HepG2 (cell line): ENCODE data around the gene MRFAP1L1. TPM values are rescaled to one million over a fixed set of nuclear protein-coding genes. Genes with fewer than 3 reads are reported as not detected.

Source experiments
- AKNA ChIP-seq: sonication (generic); formaldehyde crosslinking; IDR thresholded peaks from 2 replicates; pipeline ENCODE4 v1.4.0; 2020; ENCODE audit warnings: missing genetic modification reagents, borderline replicate concordance
- GABPB1 ChIP-seq: IDR thresholded peaks from 2 replicates; pipeline ENCODE4 v1.6.1; 2016; ENCODE audit warnings: mild to moderate bottlenecking, missing genetic modification reagents, moderate library complexity, missing compliant biosample characterization
- KLF15 ChIP-seq: sonication (generic); formaldehyde crosslinking; IDR thresholded peaks from 2 replicates; pipeline ENCODE4 v1.8.1; 2023; ENCODE audit warnings: borderline replicate concordance, mild to moderate bottlenecking, inconsistent platforms, missing genetic modification reagents, mixed read lengths
- NCOA2 ChIP-seq: sonication (generic); formaldehyde crosslinking; IDR thresholded peaks from 2 replicates; pipeline ENCODE4 v1.8.0; 2022; ENCODE audit warnings: inconsistent platforms
- PRDM10 ChIP-seq: sonication (generic); formaldehyde crosslinking; IDR thresholded peaks from 2 replicates; pipeline ENCODE4 v1.4.0; 2020; ENCODE audit warnings: low read depth, missing genetic modification reagents
- RXRA ChIP-seq: sonication (generic); formaldehyde crosslinking; IDR thresholded peaks from 2 replicates; pipeline ENCODE4 v1.5.1; 2020; ENCODE audit warnings: missing genetic modification reagents
- THAP11 ChIP-seq: IDR thresholded peaks from 2 replicates; pipeline ENCODE4 v1.6.1; 2016; ENCODE audit warnings: missing biosample characterization, missing genetic modification reagents
- TMF1 ChIP-seq: sonication (generic); formaldehyde crosslinking; IDR thresholded peaks from 2 replicates; pipeline ENCODE4 v1.8.1; 2022; ENCODE audit warnings: low read depth, missing genetic modification reagents
- ZBTB1 ChIP-seq: sonication (generic); formaldehyde crosslinking; IDR thresholded peaks from 2 replicates; pipeline ENCODE4 v1.4.0; 2020; ENCODE audit warnings: missing genetic modification reagents, borderline replicate concordance
- ZFX ChIP-seq: sonication (generic); formaldehyde crosslinking; IDR thresholded peaks from 2 replicates; pipeline ENCODE4 v1.4.0; 2020; ENCODE audit warnings: mild to moderate bottlenecking, low read depth, missing genetic modification reagents, moderate library complexity
- ZIK1 ChIP-seq: sonication (generic); formaldehyde crosslinking; IDR thresholded peaks from 2 replicates; pipeline ENCODE4 v1.5.0; 2020; ENCODE audit warnings: mild to moderate bottlenecking, low read depth, missing genetic modification reagents, borderline replicate concordance
- ZKSCAN5 ChIP-seq: sonication (generic); formaldehyde crosslinking; IDR thresholded peaks from 2 replicates; pipeline ENCODE4 v1.5.1; 2020; ENCODE audit warnings: mild to moderate bottlenecking, missing genetic modification reagents
- ZNF30 ChIP-seq: sonication (generic); formaldehyde crosslinking; IDR thresholded peaks from 2 replicates; pipeline ENCODE4 v1.5.0; 2020; ENCODE audit warnings: mild to moderate bottlenecking, missing genetic modification reagents
- ZNF598 ChIP-seq: sonication (generic); formaldehyde crosslinking; IDR thresholded peaks from 2 replicates; pipeline ENCODE4 v1.5.1; 2020; ENCODE audit warnings: mild to moderate bottlenecking, missing genetic modification reagents, borderline replicate concordance
- polyA plus RNA-seq, 8 experiments: library from polyadenylated mRNA; depleted of rRNA in 3 of 8; stranded (reverse) in 7 of 8; unstranded in 1 of 8; fragments of >200 nt; fragmentation: Illumina TruSeq in 4 of 8; extraction: Trizol in 4 of 8; gene quantifications; 2 replicates each; pipeline versions ENCODE4 v1.2.1 to v1.2.3, GENCODE V29; 2011 to 2016; ENCODE audit warnings: low read depth in 4 of 8, missing spikeins in 1 of 8, mixed read lengths in 1 of 8; ENCODE audit not compliant: insufficient read depth in 1 of 8
- total RNA-seq, 5 experiments: library from RNA; depleted of rRNA; stranded (reverse); fragments of >200 nt; fragmentation: Illumina TruSeq; extraction: Trizol; gene quantifications; 2 replicates each; pipeline ENCODE4 v1.2.3, GENCODE V29; 2016; ENCODE audit warnings: low read depth in 1 of 5
- TF ChIP-seq, protein P1 (sequence below): sonication (generic); formaldehyde crosslinking; IDR thresholded peaks from 2 replicates; pipeline ENCODE4 v1.4.0; 2020; ENCODE audit warnings: missing genetic modification reagents
- TF ChIP-seq, protein P2 (sequence below): sonication (generic); formaldehyde crosslinking; IDR thresholded peaks from 2 replicates; pipeline ENCODE4 v1.5.0; 2020; ENCODE audit warnings: missing genetic modification reagents
- TF ChIP-seq, protein P3 (sequence below): sonication (generic); formaldehyde crosslinking; IDR thresholded peaks from 2 replicates; pipeline ENCODE4 v1.9.0; 2022; ENCODE audit warnings: missing genetic modification reagents, mild to moderate bottlenecking, borderline replicate concordance

MRFAP1L1 gene
- total and polyA plus RNA-seq, 2 of the 13 experiments (the other 11 are each of a cell fraction or from before 2014, with no cell fraction given): 44.8 to 76.6 TPM

DNA sequence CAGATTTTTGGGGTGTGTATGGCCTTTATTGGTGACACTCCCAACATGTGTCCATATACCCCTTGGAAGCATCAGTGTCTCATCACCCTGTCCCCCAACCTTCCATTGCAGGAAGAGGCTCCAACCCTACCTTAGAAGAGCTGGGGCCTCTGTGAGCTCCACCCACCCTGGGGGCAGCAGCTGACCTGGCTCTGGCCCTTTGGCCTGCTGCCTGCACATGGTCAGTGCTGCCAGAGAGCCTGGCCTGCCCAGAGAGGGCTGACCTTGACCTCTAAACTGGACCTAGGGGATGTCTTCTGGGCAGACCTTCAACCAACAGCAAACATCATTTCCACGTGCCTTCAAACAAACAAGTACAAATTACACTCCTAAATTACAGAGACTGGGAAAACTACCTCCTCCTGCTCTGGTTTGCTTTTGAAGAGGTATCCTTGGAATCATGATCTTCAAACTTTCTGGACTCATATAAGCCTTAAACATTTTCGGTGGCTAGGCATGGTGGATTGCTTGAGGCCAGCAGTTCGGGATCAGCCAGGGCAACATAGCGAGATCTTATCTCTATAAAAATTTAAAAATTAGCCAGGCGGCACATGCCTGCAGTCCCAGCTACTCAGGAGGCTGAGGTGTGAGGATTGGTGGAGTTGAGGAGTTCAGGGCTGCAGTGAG, 45.6 kb upstream of the MRFAP1L1 start (continued):
- TF ChIP-seq AKNA (no peak), GABPB1 (CRISPR knock-in tag) (peak; percentile 69), ZBTB1 (CRISPR knock-in tag) (no peak), ZKSCAN5 (CRISPR knock-in tag) (no peak), ZIK1 (0 out of 2 replicates have a peak, but pooled peaks have one; percentile 26), NCOA2 (CRISPR knock-in tag) (peak; percentile 95), ZFX (CRISPR knock-in tag) (peak; percentile 89), PRDM10 (CRISPR knock-in tag) (peak; percentile 47; the same call in 1 of the 2 replicates), TMF1 (CRISPR knock-in tag) (peak; percentile 49; the same call in 1 of the 2 replicates), RXRA (CRISPR knock-in tag) (peak; percentile 98), THAP11 (CRISPR knock-in tag) (peak; percentile 75), ZNF30 (CRISPR knock-in tag) (no peak), KLF15 (no peak), ZNF598 (CRISPR knock-in tag) (no peak)
- TF ChIP-seq, protein P1, sequence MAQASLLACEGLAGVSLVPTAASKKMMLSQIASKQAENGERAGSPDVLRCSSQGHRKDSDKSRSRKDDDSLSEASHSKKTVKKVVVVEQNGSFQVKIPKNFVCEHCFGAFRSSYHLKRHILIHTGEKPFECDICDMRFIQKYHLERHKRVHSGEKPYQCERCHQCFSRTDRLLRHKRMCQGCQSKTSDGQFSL (CRISPR knock-in tag): no peak
- TF ChIP-seq, protein P2, sequence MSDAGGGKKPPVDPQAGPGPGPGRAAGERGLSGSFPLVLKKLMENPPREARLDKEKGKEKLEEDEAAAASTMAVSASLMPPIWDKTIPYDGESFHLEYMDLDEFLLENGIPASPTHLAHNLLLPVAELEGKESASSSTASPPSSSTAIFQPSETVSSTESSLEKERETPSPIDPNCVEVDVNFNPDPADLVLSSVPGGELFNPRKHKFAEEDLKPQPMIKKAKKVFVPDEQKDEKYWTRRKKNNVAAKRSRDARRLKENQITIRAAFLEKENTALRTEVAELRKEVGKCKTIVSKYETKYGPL: 0 out of 2 replicates have a peak, but pooled peaks have one; percentile 62
- TF ChIP-seq, protein P3, sequence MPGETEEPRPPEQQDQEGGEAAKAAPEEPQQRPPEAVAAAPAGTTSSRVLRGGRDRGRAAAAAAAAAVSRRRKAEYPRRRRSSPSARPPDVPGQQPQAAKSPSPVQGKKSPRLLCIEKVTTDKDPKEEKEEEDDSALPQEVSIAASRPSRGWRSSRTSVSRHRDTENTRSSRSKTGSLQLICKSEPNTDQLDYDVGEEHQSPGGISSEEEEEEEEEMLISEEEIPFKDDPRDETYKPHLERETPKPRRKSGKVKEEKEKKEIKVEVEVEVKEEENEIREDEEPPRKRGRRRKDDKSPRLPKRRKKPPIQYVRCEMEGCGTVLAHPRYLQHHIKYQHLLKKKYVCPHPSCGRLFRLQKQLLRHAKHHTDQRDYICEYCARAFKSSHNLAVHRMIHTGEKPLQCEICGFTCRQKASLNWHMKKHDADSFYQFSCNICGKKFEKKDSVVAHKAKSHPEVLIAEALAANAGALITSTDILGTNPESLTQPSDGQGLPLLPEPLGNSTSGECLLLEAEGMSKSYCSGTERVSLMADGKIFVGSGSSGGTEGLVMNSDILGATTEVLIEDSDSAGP (CRISPR knock-in tag): peak; percentile 79
